SK-N-DZ (cell line): ENCODE measurements around the gene NUDT4.
"Not testable (repeated sequence)": the region's sequence is repeated elsewhere in the genome, so short reads cannot be mapped to it uniquely, and the experiment has no call there.

Experiments
- DNase-seq: peaks from one replicate; pipeline ENCODE4 v3.0.0-alpha.2; 2015; ENCODE audit warnings: low spot score

NUDT4 gene

DNA sequence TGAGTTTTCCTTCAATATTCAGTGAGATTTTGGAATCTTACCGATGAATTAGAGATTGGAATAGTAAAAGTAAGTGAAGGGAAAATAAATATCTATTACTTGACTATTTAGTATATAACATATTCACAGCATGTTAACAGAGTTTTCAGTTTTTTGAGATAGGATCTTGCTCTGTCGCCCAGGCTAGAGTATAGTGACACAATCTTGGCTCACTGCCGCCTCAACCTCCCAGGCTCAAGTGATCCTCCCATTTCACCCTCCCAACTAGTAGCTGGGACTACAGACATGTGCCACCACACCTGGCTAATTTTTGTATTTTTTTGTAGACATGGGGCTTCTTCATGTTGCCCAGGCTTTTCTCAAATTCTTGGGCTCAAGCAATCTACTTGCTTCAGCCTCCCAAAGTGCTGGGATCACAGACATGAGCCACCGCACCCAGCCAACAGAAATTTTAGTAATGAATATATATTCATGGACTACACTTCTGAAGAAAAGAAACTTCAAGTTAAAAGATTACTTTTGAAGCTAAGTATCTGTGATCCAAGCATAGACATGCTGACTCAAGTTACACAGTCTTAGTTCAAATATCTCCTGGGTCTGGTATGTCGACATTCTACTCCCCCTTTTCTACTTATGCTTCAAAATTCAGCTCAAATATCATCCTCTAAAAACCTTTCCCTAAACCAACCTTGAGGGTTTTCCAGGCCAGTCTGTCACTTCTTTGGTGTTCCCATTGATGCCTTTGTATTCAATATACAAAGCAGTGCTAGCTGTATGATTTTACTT lies 50.2 kb downstream of the NUDT4 start:
- DNase-seq, result no peak

DNA sequence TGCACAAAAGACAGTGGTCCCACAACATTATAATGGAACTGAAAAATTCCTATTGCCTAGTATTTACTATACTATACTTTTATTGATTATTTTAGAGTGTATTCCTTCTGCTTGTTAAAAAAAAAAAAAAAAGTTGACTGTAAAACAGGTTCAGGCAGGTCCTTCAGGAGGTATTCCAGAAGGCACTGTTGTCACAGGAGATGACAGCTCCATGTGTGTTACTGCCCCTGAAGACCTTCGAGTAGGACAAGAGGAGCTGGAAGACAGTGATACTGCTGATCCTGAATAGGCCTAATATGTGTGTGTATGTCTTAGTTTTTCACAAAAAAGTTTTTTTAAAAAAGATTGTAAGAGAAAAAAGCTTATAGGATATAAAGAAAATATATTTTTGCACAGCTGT lies 51.7 kb downstream of the NUDT4 start:
- no peak for DNase-seq

DNA sequence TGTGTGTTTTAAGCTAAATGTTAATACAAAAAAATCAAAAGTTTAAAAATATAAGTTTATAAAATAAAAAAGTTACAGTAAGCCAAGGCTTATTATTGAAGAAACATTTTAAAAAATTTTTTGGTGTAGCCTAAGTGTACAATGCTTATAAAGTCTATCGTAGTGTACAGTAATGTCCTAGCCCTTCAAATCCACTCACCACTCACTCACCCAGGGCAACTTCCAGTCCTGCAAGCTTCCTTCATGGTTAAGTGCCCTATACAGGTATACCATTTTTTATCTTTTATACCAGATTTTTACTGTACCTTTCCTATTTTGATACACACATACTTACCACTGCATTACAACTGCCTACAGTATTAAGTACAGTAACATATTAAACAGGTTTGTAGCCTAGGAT lies 52.1 kb downstream of the NUDT4 start:
- no peak for DNase-seq

DNA sequence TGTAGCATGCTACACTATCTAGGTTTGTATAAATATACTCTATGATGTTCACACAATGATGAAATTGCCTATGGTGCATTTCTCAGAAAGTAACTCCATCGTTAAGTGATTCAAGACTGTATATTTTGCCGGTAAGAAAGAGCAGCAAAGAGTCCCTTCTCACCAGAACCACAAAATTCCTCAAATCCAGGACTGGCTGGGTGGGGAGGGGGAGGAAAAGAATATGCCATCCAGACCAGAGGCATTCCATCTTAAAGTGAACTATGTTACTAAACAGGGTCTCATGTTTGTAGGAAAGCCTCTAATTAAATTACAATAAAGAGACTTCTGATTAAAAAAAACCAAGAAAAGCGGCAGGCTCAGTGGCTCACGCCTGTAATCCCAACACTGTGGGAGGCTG lies 52.6 kb downstream of the NUDT4 start:
- no peak for DNase-seq

DNA sequence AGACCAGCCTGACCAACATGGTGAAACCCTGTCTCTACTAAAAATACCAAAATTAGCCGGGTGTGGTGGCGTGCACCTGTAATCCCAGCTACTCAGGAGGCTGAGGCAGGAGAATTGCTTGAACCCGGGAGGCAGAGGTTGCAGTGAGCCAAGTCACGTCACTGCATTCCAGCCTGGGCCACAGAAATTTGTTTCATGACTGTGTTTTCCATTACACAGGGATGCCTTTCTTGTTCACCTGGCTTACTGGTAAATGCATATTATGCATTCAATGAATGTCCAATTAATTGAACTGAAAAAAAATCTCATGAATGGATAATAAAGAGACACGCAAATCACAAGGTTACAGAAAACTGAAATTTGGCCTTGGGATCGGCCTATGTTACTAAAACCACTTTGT lies 54.3 kb downstream of the NUDT4 start:
- not testable (repeated sequence) for DNase-seq

DNA sequence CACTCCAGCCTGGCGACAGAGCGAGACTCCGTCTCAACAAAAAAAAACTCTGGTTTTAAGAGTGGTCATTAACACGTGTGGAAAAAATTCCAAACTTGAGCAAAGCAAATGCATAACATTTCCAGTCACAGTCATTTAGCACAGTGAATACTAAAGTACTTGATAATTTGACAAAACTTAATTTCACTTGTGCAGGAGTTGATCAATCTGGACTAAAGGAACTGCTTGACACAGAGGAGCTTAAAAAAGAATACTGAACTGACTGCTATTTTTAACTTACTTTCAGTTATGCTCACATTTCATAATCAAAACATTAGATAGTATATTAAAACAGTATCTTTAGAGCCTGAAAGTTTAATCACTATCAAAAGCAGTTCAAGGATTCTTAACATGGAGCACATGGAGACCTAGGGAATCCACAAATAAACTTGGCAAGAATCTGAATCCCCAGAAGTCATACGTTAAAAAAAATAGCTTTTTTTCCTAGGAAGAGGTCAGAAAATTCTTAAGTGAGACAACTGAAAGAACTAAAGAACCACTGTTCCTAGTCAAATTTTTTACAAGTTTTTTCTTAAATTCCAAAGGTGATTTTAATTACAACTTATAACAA lies 56.6 kb downstream of the NUDT4 start:
- no peak for DNase-seq

DNA sequence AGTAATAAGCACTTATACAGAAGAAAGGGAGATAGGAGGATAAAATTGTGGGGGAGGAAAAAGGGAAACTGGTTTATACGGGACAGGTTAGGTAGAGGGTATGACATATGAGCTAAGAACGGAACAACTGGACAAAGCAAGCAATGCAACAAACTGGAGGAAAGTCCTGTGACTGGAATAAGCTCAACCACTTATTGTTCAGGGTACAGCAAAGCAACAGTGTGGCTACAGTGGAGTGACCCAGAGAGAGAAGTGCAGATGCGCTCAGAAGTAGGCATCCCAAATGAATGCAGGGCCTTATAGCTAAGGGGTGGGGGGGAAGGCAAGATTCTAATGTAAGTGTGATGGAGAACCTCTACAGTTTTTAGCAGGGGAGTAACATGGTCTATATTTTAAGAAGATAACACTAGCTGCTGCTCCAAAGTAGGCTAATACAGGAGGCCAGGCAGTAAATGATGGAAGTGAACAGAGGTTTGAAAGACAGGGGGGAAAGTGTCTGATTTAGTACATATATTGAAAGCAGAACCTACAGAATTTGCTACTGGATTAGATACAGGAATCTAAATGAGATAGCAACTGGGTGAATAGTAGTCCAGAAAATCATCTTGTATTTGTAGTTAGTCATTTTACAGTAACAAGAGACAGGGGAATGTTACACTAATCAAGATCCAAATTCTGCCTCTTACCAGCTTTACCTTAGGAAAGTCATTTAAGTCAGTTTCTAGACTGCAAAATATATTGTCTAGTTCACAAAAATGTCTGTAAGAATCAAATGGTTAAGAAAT lies 60.7 kb downstream of the NUDT4 start:
- DNase-seq, result no peak

DNA sequence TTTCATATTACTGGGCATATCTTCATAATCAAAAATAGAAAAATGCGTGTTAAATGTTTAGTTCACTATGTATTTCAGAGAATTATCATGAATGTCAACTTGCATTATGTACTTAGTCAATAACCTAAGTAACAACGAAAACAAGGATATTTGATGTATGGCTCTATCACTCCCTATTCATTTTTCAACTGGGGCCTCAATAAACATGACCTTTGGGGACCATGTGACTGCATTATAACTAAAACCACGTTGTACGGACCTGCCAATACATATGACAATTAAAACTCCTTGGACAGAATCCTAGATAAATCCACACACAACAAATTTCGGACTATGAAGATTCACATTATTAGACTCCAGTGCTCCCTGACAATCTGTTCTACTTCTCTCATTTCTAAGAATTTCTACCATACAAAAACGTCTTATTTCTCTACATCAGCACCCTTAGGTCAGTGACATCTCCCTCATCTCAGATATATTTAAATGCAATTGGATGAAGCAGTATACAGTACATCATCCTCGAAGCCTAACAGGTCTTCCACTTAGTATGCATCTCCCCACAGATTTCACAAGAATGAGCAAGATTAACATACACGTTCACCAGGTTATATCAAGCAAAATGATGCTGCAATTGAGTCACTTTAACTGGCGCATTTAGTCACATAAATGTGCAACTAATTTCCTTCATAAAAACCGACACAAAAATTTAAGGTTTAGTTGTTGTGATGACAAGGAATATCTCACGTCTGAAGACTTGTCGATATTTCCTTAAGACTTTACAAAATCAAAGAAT lies 62.5 kb downstream of the NUDT4 start:
- DNase-seq, result no peak

DNA sequence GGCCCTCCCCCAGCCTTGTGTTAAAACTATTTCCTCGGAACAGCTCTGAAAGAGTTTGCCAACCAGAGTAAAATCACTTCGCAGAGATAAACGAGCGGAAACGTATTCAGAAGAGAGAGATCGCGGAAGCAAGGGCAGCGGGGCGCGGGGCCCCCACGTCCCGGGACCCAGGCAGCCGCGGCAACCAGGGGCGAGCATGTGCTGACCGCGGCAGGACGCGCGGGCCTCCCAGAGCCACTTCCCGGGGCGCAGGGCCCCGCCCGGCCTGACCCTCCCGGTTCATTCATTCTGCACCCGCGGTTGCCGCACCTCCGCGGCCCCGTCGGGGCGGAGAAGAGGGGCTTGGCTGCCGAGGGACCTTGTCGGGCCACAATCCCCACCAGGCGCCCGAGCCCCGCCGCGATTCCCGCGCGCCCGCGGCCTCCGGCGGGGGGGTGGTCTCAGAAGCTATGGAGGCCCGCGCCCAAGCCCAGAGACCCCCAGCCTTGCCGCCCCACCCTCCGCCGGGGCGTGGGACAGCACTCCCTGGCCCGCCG lies 63.4 kb downstream of the NUDT4 start:
- DNase-seq, result no peak

DNA sequence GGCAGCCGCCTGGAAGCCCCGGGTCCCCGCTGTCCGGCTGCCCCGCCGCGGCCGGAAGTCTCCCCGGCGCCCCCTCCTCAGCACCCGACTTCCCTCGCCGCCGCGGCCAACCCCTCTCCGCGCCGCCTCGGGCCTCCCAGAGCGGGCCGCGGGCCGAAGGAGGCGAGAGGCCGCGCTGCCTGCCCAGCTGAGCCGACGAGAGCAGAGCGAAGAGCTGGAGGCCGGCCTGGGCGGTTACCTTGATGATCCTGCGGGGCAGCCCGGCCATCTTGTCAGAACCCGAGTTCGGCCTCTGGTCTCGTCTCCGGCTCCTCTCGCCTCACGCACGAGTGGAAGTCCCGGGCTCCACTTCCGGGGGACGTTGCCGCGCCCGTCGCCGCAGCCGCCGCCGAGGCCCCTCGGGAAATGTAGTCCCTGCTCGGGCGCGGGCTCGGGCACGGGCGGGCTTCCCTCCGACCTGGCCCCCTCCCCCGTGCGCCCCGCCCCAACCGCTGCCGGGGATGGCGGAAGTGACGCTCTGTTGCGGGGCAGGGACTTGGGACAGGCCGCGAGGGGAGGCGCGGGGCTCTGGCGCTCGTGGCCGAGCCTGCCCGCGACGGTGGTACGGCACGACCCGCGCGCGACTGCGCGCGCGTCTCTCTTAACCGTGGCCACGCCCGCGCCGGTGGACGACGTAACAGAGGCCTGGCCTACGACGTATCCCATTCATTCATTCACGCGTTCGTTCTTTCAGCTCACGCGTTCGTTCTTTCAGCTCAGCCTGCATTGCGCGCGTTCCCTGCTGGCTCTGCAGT lies 64.1 kb downstream of the NUDT4 start, which contains the start of gene UBE2N:
TSS of gene UBE2N (minus strand) at position 331 of the 794 bp plus-strand sequence. CDS start at position 268, 63 bp downstream.
- DNase-seq, result peak; percentile 97

DNA sequence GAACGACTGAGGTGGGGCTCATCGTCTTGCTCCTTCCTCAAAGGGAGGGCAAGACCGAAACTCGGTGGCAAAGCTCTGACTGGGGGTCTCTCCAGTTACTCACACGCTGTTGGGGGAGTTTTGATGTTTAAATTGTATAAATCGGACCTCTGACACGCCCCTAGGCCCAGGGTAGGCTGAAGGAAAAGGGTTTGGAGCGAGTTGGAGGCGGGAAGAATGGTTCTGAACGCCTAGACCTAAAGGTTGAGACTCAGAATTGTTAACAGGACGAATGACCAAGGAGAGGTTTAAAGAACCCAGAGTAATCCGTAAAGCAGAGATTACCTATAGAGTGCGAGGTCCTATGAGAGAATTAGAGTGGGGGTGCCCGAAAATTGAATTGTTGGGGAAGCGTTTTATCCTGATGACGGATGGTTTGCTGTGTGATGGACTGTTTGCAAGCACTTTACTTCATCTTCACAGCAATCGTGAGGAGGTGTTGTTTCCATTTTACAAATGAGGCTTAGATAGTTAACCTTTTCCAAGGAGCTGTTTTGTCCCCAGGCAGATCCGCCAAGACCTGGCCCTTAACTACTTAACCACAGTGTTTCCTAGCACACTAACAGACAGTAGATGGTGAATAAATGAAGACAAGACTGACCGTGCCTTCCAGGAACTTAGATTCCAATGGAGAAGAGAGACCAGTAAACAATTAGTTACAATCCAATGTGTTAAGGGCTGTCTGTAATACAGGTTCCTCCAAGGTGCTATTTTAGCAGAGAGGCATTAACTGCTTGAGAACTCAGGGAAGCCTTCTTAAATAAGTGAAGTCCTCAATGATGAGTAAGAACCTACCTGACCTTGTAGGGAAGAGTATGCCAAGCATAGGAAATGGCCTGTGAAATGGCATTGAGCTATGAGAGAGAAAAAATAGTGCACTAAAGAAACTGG lies 65.0 kb downstream of the NUDT4 start:
- DNase-seq, result no peak

DNA sequence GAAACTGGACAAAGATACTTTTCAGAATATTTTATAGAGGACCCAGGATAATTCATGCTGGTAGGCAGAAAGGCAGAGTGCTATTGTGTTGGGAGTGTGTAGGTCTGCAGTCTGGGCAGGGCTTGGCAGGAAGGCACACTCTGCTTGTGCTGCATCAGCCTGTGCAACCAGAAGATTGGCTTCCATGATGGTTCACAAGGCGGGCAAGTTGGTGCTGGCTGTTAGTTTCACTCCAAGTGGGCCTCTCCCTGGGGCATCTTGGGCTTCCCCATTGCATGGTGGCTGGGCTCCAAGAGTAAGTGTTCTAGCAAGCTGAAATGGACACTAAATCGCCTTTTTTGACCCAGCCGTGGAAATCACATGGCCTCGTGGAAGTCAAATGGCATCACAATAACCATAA lies 65.9 kb downstream of the NUDT4 start:
- DNase-seq, result no peak

DNA sequence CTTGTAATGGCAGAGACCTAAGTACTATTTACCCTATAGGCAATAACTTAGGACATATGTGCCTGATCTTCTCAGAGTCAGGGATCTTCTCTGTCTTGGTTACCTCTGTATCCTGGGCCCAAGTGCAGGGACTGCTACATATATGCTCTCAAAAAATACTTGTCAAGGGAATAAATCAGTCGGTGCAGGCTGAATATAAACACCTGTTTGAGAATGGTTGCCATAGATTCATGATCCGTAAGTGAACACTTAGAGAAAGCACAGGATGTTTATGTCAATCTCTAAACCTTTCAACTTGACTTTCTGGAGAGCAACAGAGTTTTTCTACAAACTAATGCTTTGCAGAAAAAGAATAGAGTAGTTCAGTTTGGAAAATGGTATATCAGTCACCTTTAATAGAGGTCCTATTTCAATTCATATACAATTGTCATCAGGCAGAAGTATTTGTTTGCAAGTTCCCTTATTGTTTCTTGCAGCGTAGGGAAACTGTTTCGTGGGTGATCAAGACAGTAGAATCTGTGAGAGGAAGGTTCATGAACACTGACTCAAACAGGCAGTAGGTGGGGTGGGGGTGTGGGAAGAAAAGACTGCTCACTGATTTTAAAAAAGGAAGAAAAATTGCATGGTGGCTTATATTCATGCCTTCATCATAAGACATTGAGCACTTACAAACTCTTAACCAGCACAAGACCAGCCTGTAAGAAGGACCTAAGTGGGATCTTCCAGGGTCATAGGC lies 70.0 kb downstream of the NUDT4 start:
- DNase-seq, result no peak

DNA sequence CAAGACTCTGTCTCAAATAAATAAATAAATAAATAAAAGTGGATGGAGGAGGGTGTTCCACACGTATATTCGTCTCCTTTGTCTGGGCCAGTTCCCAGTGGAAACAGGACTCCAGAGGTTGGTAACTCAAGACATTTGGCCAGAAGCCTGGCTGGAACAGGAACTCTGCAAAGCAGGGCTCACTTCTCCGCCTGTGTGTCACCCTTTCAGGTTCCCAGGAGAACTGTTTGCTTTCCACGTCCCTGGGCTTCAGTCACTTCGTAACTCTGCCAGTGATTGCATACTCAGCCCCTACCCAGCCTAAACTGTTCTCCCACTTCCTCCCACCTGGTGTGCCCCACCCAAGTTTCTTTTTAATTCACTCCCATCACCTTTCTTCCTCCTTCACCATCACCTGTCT lies 71.1 kb downstream of the NUDT4 start:
- DNase-seq, result no peak

DNA sequence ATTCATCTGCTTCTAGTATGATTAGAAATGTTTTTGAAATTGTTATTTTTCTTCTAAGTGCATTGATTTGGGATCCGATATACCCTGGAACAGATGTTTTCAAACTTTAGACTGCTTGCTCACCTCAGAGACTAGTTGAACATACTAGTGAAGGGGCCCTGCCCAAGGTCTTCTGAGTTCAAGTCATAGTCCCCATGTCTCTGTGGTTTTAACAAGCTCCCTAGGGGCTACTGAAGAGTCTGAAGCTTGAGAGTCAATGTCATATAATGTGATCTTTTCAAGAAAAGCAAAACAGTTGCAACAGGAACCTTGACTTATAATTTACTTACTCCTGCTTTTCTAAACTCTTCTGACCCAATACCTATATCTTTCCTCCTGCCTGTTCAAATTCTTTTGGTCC lies 71.6 kb downstream of the NUDT4 start:
- DNase-seq, result no peak

DNA sequence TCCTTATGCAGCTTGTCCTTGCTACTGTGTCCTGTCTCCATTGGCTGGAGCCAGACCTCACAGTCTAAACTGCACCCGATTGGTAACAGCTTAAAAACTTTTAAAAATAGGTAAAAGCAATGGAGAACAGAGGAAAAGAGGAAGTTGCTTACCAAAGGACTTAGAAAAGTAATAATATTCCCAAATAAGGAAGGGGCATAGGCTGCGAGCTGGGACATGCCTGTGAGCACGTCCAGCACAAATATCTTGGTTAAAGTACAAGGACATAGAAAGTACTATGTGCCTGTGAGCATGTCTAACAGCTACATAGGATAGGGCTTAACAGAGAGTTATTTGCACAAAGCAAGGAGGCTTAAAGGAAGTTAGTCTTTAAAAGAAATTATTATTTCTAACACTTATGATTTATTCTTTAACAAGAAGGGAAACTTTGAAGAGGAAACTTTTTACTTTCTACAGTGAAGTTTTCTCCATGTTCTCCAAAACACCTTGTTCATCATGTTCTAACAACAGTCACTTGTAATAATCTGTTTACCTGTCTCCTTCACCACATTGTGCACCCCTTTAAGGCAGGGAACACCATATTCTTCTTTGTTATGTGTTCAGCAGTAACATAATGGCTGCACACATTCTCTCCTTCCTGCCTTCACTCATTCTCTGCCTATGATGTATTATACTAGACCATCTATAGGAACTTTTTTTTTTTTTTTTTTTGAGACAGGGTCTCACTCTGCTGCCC lies 73.9 kb downstream of the NUDT4 start:
- no peak for DNase-seq

DNA sequence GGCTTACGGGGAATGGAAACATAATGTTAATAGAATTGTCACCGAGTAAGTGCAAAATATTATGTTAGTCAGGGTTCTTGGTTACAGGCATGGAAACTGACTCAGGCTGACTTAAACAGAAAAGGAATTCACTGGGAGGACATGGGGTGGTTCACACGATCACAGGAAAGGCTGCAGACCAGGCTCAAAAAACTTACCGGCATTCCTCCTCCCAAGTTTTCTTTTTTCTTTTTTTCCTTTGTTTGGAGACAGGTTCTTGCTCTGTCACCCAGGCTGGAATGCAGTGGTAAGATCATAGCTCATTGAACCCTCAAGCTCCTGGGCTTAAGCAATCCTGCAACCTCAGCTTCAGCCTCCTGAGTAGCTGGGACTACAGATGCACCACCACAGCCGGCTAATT lies 75.9 kb downstream of the NUDT4 start:
- no peak for DNase-seq

DNA sequence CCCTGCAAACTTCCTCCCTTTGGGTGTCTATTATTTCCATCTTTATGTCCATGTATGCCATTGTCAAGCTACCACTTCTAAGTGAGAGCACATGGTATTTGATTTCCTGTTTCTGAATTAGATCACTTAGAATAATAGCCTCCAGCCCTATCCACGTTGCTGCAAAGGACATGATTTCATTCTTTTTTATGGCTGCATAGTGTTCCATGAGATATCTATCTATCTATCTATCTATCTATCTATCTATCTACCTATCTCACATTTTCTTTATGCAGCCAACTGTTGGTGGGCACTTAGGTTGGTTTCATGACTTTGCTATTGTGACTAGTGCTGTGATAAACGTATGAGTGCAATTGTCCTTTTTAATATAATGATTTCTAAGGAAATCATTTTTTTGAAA lies 78.4 kb downstream of the NUDT4 start:
- DNase-seq, result no peak
